Measurements from ENCODE around the gene TSSK1B. TPM values are rescaled to one million over a fixed set of nuclear protein-coding genes. Genes with fewer than 3 reads are reported as not detected.

TSSK1B gene
- total RNA-seq, 5 donors from 2014 or later (not counting 1 experiment from before 2014, with no cell fraction given): not detected

DNA sequence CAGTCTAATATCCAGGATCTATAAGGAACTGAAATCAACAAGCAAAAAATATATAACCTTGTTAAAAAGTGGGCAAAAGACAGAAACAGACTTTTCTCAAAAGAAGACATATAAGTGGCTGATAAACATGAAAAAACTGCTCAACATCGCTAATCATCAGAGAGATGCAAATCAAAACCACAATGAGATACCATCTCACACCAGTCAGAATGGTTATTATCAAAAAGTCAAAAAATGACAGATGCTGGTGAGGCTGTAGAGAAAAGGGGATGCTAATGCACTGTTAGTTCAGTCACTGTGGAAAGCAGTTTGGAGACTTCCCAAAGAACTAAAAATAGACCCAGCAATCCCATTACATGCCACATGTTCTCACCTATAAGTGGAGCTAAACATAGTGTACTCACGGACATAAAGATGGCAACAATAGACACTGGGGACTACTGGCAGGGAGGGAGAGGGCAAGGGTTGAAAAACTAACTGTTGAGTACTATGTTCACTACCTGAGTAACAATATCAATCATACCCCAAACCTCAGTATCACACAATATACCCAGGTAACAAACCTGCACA, 11.7 kb upstream of the TSSK1B start:
- H3K27me3 ChIP-seq (replicated peaks in 1 of 2; ENCODE audit: control insufficient read depth in 2 of 2, extremely low read depth in 1 of 2, insufficient read depth in 2 of 2, low read length in 1 of 2): peaks cover 3 to 6% of the 10 kb centered on the region in 2 experiments
- H3K9me3 ChIP-seq: no peaks in the 10 kb centered on the region
- no peak overlapping the region for H3K4me3 Mint-ChIP-seq
- no peaks in the 10 kb centered on the region for H3K36me3 Mint-ChIP-seq
- no peaks in the 10 kb centered on the region for H3K9me3 Mint-ChIP-seq
- DNase-seq: no peak
- H3K36me3 ChIP-seq (ENCODE audit: control insufficient read depth in 2 of 2, extremely low read depth in 1 of 2, insufficient read depth in 1 of 2, low read length in 1 of 2): no peaks in the 10 kb centered on the region
- POLR2A ChIA-PET: no interaction called here
- no peaks in the 10 kb centered on the region for H3K4me1 ChIP-seq (ENCODE audit: control insufficient read depth in 1 of 2, extremely low read depth in 1 of 2, insufficient read depth in 2 of 2, low read length in 2 of 2)
- no peak overlapping the region for H3K4me3 ChIP-seq (ENCODE audit: control insufficient read depth in 1 of 2, extremely low read depth in 1 of 2, low read length in 1 of 2)
- no peak overlapping the region for H3K27ac ChIP-seq (ENCODE audit: low read length)
- H3K4me1 Mint-ChIP-seq: peaks cover 6 to 11% (median 9%) of the 10 kb centered on the region in 3 donors
- no CpG with 5 or more reads among the region's 2 CpGs for WGBS (ENCODE audit: insufficient coverage)
- no peak for ATAC-seq (replicated peaks in 1 of 4)
- CTCF ChIA-PET: no interaction called here
- H3K27ac Mint-ChIP-seq: no peak overlapping the region
- peaks cover 12 to 20% of the 10 kb centered on the region in 2 donors for H3K27me3 Mint-ChIP-seq

DNA sequence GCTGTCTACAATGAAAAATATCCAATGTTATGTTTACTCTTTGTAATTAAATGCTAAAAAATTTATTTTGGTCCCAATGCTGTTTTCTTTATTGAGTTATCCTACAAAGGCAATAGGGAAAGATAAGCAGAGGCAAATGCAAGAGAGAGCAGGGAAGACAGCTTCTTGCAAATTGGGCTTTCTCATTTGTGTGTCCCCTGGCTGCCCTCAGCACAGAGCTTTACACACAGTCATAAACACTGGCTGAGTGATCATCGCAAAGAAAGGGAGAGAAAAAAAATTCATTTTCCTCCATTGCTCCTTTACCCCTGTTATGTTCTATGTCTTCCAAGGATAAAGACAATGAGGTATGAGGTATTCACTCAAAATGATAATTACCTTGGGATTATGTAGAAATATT, 2.3 kb upstream of the TSSK1B start:
- H3K27ac Mint-ChIP-seq: no peak overlapping the region
- ChIA-PET CTCF (interaction anchor here in 1 of 2 donors (0.6 kb wide), 1 partner anchor 74 kb away, joined by 3 read pairs; no protein-coding TSS in a partner anchor), POLR2A (no interaction called here)
- Histone ChIP-seq H3K4me1 (ENCODE audit: control insufficient read depth in 1 of 2, extremely low read depth in 1 of 2, insufficient read depth in 2 of 2, low read length in 2 of 2) (no peaks in the 10 kb centered on the region), H3K36me3 (ENCODE audit: control insufficient read depth in 2 of 2, extremely low read depth in 1 of 2, insufficient read depth in 1 of 2, low read length in 1 of 2) (no peaks in the 10 kb centered on the region), H3K27ac (ENCODE audit: low read length) (no peak overlapping the region), H3K9me3 (no peaks in the 10 kb centered on the region), H3K27me3 (replicated peaks in 1 of 2; ENCODE audit: control insufficient read depth in 2 of 2, extremely low read depth in 1 of 2, insufficient read depth in 2 of 2, low read length in 1 of 2) (peaks cover 2 to 12% of the 10 kb centered on the region in 2 experiments), H3K4me3 (ENCODE audit: control insufficient read depth in 1 of 2, extremely low read depth in 1 of 2, low read length in 1 of 2) (no peak overlapping the region)
- H3K27me3 Mint-ChIP-seq: peaks cover 4% of the 10 kb centered on the region in 2 donors
- peaks cover 0 to 4% (median 0%) of the 10 kb centered on the region in 3 donors for H3K4me1 Mint-ChIP-seq
- no peaks in the 10 kb centered on the region for H3K9me3 Mint-ChIP-seq
- no peaks in the 10 kb centered on the region for H3K36me3 Mint-ChIP-seq
- DNase-seq (no peak), ATAC-seq (replicated peaks in 1 of 4) (no peak)
- WGBS (ENCODE audit: insufficient coverage): no CpG with 5 or more reads among the region's 1 CpG
- H3K4me3 Mint-ChIP-seq: no peak overlapping the region

DNA sequence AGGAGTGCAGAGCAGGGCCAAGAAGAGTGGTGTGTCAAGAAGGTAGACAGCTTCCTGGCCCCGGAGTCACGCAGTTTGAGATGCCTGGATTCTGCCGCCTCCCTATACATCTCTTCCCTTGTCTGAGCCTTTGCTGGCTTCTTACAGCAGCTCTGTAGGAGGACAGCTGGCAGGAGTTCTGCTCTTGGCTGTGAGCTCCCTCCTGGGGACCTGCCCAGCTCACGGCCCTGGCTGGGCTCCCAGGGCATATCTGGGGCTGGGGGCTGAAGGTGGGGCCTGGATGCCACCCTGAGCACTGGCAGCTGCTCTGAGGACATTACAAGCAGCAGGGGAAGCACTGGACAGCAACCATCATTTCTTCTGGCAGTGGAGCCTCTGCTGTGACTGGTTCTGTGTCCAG, 786 bp upstream of the TSSK1B start:
- POLR2A ChIA-PET: no interaction called here
- DNase-seq (no peak), ATAC-seq (replicated peaks in 1 of 4) (no peak)
- no CpG with 5 or more reads among the region's 4 CpGs for WGBS (ENCODE audit: insufficient coverage)
- peaks cover under 1 to 4% of the 10 kb centered on the region in 2 donors for H3K27me3 Mint-ChIP-seq
- H3K27me3 ChIP-seq (replicated peaks in 1 of 2; ENCODE audit: control insufficient read depth in 2 of 2, extremely low read depth in 1 of 2, insufficient read depth in 2 of 2, low read length in 1 of 2): peaks cover 2 to 12% of the 10 kb centered on the region in 2 experiments
- no peaks in the 10 kb centered on the region for H3K36me3 Mint-ChIP-seq
- no peaks in the 10 kb centered on the region for H3K9me3 ChIP-seq
- CTCF ChIA-PET: no interaction called here
- no peak overlapping the region for H3K27ac Mint-ChIP-seq
- no peak overlapping the region for H3K27ac ChIP-seq (ENCODE audit: low read length)
- no peaks in the 10 kb centered on the region for H3K36me3 ChIP-seq (ENCODE audit: control insufficient read depth in 2 of 2, extremely low read depth in 1 of 2, insufficient read depth in 1 of 2, low read length in 1 of 2)
- no peak overlapping the region for H3K4me3 ChIP-seq (ENCODE audit: control insufficient read depth in 1 of 2, extremely low read depth in 1 of 2, low read length in 1 of 2)
- H3K4me1 ChIP-seq (ENCODE audit: control insufficient read depth in 1 of 2, extremely low read depth in 1 of 2, insufficient read depth in 2 of 2, low read length in 2 of 2): no peaks in the 10 kb centered on the region
- H3K9me3 Mint-ChIP-seq: no peaks in the 10 kb centered on the region
- H3K4me3 Mint-ChIP-seq: no peak overlapping the region
- H3K4me1 Mint-ChIP-seq: peaks cover 0 to 4% (median 0%) of the 10 kb centered on the region in 3 donors

DNA sequence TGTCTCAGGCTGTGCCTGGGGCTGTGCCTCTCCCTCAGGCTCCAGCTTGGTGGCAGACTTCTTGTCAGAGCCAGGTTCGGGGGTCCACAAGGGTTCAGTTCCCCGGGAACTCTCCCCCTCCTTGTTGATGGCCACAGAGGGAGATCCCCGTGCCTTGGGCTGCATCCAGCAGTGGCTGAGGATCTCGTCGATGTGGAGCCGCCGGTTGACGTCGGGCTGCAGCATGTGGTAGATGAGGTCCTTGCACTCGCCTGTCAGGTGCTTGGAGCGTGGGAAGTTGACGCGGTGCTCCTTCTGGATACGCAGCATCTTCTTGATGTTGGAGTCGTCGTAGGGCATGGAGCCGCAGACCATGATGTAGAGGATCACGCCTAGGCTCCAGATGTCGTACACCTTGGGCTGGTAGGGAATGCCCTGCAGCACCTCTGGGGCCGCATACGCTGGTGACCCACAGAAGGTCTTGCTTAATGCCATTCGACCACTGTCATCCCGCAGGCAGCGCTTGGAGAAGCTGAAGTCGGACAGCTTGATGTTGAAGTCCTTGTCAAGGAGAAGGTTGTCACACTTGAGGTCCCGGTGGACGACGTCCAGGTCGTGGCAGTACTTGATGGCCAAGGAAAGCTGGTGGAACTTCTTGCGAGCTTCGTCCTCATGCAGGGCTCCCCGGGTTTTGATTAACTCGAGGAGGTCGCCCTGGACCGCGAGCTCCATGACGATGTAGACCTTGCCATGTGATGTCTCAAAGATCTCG, 752 bp downstream of the TSSK1B start:
- POLR2A ChIA-PET: no interaction called here
- 88% methylated on average over 38 of the region's 38 CpGs for WGBS (ENCODE audit: insufficient coverage)
- CTCF ChIA-PET: interaction anchor here in 1 of 2 donors (1.1 kb wide), 1 partner anchor 26 kb away, joined by 3 read pairs; no protein-coding TSS in a partner anchor

DNA sequence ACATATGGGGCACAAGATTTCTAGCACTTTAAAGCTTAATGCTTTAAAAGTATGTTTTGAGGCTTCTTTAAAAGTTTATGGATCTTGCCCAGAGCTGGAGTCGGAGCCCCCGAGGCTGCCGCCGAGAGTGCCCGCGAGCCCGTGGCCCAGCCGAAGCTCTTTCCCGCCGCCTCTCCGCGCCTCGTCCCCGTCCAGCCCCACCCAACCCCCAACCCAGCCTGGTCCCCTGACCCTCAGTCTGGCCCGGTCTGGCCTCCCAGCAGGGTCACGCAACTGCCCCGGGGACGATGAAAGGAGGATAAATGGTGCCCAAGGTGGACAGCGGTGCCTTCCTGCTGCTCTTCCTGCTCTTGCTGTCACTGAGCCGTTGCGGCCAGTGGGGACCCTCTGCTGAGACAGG, 1.7 kb downstream of the TSSK1B start:
- Mint-ChIP-seq H3K9me3 (no peaks in the 10 kb centered on the region), H3K4me1 (peaks cover 0 to 4% (median 0%) of the 10 kb centered on the region in 3 donors), H3K27me3 (peaks cover 0 to 4% of the 10 kb centered on the region in 2 donors), H3K36me3 (no peaks in the 10 kb centered on the region), H3K27ac (no peak overlapping the region), H3K4me3 (no peak overlapping the region)
- Histone ChIP-seq H3K36me3 (ENCODE audit: control insufficient read depth in 2 of 2, extremely low read depth in 1 of 2, insufficient read depth in 1 of 2, low read length in 1 of 2) (no peaks in the 10 kb centered on the region), H3K9me3 (no peaks in the 10 kb centered on the region), H3K27ac (ENCODE audit: low read length) (no peak overlapping the region), H3K27me3 (replicated peaks in 1 of 2; ENCODE audit: control insufficient read depth in 2 of 2, extremely low read depth in 1 of 2, insufficient read depth in 2 of 2, low read length in 1 of 2) (peaks cover 0 to 12% of the 10 kb centered on the region in 2 experiments), H3K4me3 (ENCODE audit: control insufficient read depth in 1 of 2, extremely low read depth in 1 of 2, low read length in 1 of 2) (no peak overlapping the region), H3K4me1 (ENCODE audit: control insufficient read depth in 1 of 2, extremely low read depth in 1 of 2, insufficient read depth in 2 of 2, low read length in 2 of 2) (no peaks in the 10 kb centered on the region)
- ATAC-seq (replicated peaks in 1 of 4): no peak
- ChIA-PET CTCF (interaction anchor here (0.6 to 1.1 kb wide), 2 partner anchors 15 to 27 kb away, joined by 3 read pairs; no protein-coding TSS in a partner anchor), POLR2A (no interaction called here)
- DNase-seq: no peak
- WGBS (ENCODE audit: insufficient coverage): 83% methylated on average over 14 of the region's 21 CpGs

More for the DNA sequence above, 752 bp downstream of the TSSK1B start:
- Histone ChIP-seq H3K36me3 (ENCODE audit: control insufficient read depth in 2 of 2, extremely low read depth in 1 of 2, insufficient read depth in 1 of 2, low read length in 1 of 2) (no peaks in the 10 kb centered on the region), H3K27ac (ENCODE audit: low read length) (no peak overlapping the region), H3K4me1 (ENCODE audit: control insufficient read depth in 1 of 2, extremely low read depth in 1 of 2, insufficient read depth in 2 of 2, low read length in 2 of 2) (no peaks in the 10 kb centered on the region), H3K4me3 (ENCODE audit: control insufficient read depth in 1 of 2, extremely low read depth in 1 of 2, low read length in 1 of 2) (no peak overlapping the region), H3K9me3 (no peaks in the 10 kb centered on the region), H3K27me3 (replicated peaks in 1 of 2; ENCODE audit: control insufficient read depth in 2 of 2, extremely low read depth in 1 of 2, insufficient read depth in 2 of 2, low read length in 1 of 2) (peaks cover 0 to 12% of the 10 kb centered on the region in 2 experiments)
- Mint-ChIP-seq H3K36me3 (no peaks in the 10 kb centered on the region), H3K27ac (no peak overlapping the region), H3K9me3 (no peaks in the 10 kb centered on the region), H3K4me3 (no peak overlapping the region), H3K27me3 (peaks cover 0 to 4% of the 10 kb centered on the region in 2 donors), H3K4me1 (peaks cover 0 to 4% (median 0%) of the 10 kb centered on the region in 3 donors)
- ATAC-seq (replicated peaks in 1 of 4) (no peak), DNase-seq (no peak)

DNA sequence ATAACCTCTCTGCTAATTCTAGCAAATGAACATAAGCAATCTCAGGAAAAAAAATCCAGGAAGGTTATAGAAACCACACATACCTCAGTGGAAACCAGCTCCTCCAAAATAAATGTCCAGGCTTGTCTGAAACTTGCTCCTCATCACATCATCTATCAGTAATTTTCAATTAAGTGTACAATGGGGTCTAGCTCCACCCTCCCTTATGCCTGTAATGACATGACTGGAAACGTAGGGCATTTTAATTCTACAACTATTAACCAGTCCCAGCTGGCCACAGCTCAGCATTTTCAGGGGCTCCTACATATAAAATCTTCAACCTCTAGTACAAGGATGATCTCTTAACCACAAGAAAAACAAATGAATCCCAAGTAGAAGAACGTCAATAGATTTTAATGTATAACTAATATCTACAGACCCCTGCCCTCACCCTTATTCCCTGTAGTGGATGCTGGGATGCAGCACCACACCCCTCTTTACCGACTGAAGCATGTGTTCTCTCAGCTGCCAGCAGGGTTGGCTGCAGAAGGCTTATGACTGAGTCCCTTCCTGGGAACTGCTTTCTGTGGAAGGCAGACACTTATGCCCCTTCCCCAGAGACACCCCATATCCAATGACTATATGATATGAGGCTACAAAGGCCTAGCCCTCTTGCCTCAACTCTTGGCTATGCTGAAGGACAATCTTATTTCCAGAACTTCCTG, 6.8 kb downstream of the TSSK1B start:
- no peak for DNase-seq
- H3K27ac Mint-ChIP-seq: no peak overlapping the region
- Histone ChIP-seq H3K9me3 (no peaks in the 10 kb centered on the region), H3K4me1 (ENCODE audit: control insufficient read depth in 1 of 2, extremely low read depth in 1 of 2, insufficient read depth in 2 of 2, low read length in 2 of 2) (no peaks in the 10 kb centered on the region), H3K27ac (ENCODE audit: low read length) (no peak overlapping the region), H3K27me3 (replicated peaks in 1 of 2; ENCODE audit: control insufficient read depth in 2 of 2, extremely low read depth in 1 of 2, insufficient read depth in 2 of 2, low read length in 1 of 2) (peaks cover 0 to 4% of the 10 kb centered on the region in 2 experiments), H3K4me3 (ENCODE audit: control insufficient read depth in 1 of 2, extremely low read depth in 1 of 2, low read length in 1 of 2) (no peak overlapping the region), H3K36me3 (ENCODE audit: control insufficient read depth in 2 of 2, extremely low read depth in 1 of 2, insufficient read depth in 1 of 2, low read length in 1 of 2) (no peaks in the 10 kb centered on the region)
- CTCF ChIA-PET: interaction anchor here in 1 of 2 donors (0.6 kb wide), 1 partner anchor 580 kb away, joined by 3 read pairs; no protein-coding TSS in a partner anchor
- no peaks in the 10 kb centered on the region for H3K9me3 Mint-ChIP-seq
- no peak overlapping the region for H3K4me3 Mint-ChIP-seq
- no peaks in the 10 kb centered on the region for H3K4me1 Mint-ChIP-seq
- WGBS (ENCODE audit: insufficient coverage): 70% methylated on average over 2 of the region's 3 CpGs
- peaks cover 0 to 5% of the 10 kb centered on the region in 2 donors for H3K27me3 Mint-ChIP-seq
- ATAC-seq (replicated peaks in 1 of 4): no peak
- no peaks in the 10 kb centered on the region for H3K36me3 Mint-ChIP-seq
- POLR2A ChIA-PET: interaction anchor here in 1 of 2 donors (0.6 kb wide), 2 partner anchors 29 to 118 kb away, joined by 3 read pairs; no protein-coding TSS in a partner anchor
